ENCODE measurements around the gene FAM219A. TPM values are rescaled to one million over a fixed set of nuclear protein-coding genes. Genes with fewer than 3 reads are reported as not detected.

FAM219A gene
- total RNA-seq, 6 donors from 2014 or later = 10.0 to 33.0 (median 15.2) TPM

GRCh38 chr9:34409154-34409553, 49.2 kb downstream of the FAM219A start:
- Histone ChIP-seq H3K27me3 (no peaks in the 10 kb centered on the region), H3K36me3 (peaks cover 0 to 9% (median 4%) of the 10 kb centered on the region in 4 donors), H3K4me1 (no peaks in the 10 kb centered on the region), H3K9me3 (no peaks in the 10 kb centered on the region), H3K27ac (no peak overlapping the region), H3K4me3 (no peak overlapping the region)
- DNase-seq (no peak), ATAC-seq (ENCODE audit: low FRiP score in 2 of 2) (no peak)
- WGBS, 2 donors = 84 to 92% methylated on average over 2 of the region's 2 CpGs
- no peak for TF ChIP-seq EP300 (IDR thresholded peaks at IDR 0.05)
- no peak for TF ChIP-seq POLR2A (IDR thresholded peaks at IDR 0.05)
- TF ChIP-seq CTCF (IDR thresholded peaks at IDR 0.05) = no peak
- no peak for TF ChIP-seq POLR2AphosphoS5 (IDR thresholded peaks at IDR 0.05)

DNA sequence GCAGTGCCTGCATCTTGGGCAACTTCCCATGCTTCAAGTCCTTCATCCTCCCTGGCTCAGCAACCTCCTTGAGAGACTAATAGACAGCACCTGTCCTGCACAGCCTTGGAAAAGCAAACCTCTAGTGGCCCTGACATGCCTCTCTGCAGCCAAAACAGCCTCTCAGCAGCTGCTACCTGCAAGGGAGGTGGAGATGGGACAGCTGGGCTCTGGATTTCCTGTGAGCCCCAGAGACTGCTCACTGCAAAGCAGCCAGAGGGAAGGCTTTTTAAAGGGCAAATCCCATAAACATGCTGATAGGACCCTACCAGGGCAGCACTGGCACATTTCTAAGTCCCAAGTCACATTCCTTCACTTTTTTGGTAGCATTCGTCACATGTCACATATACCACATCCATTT, 50.2 kb downstream of the FAM219A start:
- Histone ChIP-seq H3K9me3 (no peaks in the 10 kb centered on the region), H3K27me3 (no peaks in the 10 kb centered on the region), H3K27ac (no peak overlapping the region), H3K4me3 (no peak overlapping the region), H3K4me1 (no peaks in the 10 kb centered on the region), H3K36me3 (peaks cover under 1 to 15% (median 8%) of the 10 kb centered on the region in 4 donors)
- DNase-seq (no peak), ATAC-seq (ENCODE audit: low FRiP score in 2 of 2) (no peak)
- WGBS, 2 donors = 96% methylated on average over 1 of the region's 1 CpG
- TF ChIP-seq CTCF (IDR thresholded peaks at IDR 0.05) (no peak), POLR2A (IDR thresholded peaks at IDR 0.05) (no peak), POLR2AphosphoS5 (IDR thresholded peaks at IDR 0.05) (no peak), EP300 (IDR thresholded peaks at IDR 0.05) (no peak)

GRCh38 chr9:34406219-34406618, 52.2 kb downstream of the FAM219A start:
- H3K36me3 ChIP-seq = peaks cover 11 to 35% (median 24%) of the 10 kb centered on the region in 4 donors
- H3K4me3 ChIP-seq = no peak overlapping the region
- H3K27ac ChIP-seq = no peak overlapping the region
- H3K27me3 ChIP-seq = no peaks in the 10 kb centered on the region
- WGBS, 2 donors = 77 to 100% methylated on average over 1 of the region's 1 CpG
- no peaks in the 10 kb centered on the region for H3K9me3 ChIP-seq
- TF ChIP-seq CTCF (IDR thresholded peaks at IDR 0.05) = no peak
- no peak for TF ChIP-seq EP300 (IDR thresholded peaks at IDR 0.05)
- no peak for TF ChIP-seq POLR2AphosphoS5 (IDR thresholded peaks at IDR 0.05)
- TF ChIP-seq POLR2A (IDR thresholded peaks at IDR 0.05) = no peak
- DNase-seq = no peak
- H3K4me1 ChIP-seq = no peaks in the 10 kb centered on the region
- ATAC-seq (ENCODE audit: low FRiP score in 2 of 2) = no peak

- Histone ChIP-seq H3K27ac (no peak overlapping the region), H3K36me3 (peaks cover 11 to 40% (median 29%) of the 10 kb centered on the region in 4 donors), H3K9me3 (no peaks in the 10 kb centered on the region), H3K27me3 (no peaks in the 10 kb centered on the region), H3K4me3 (no peak overlapping the region), H3K4me1 (no peaks in the 10 kb centered on the region)
- TF ChIP-seq EP300 (IDR thresholded peaks at IDR 0.05) = no peak
- TF ChIP-seq POLR2A (IDR thresholded peaks at IDR 0.05) = no peak
- no peak for TF ChIP-seq POLR2AphosphoS5 (IDR thresholded peaks at IDR 0.05)
- TF ChIP-seq CTCF (IDR thresholded peaks at IDR 0.05) = no peak
- DNase-seq (no peak), ATAC-seq (ENCODE audit: low FRiP score in 2 of 2) (no peak)
- WGBS, 2 donors = 94 to 95% methylated on average over 7 of the region's 7 CpGs
Measured at GRCh38 chr9:34405719-34406118, 52.7 kb downstream of the FAM219A start.

Measured in upper lobe of left lung (tissue), 6 donors.